ENCODE data around the gene SLC25A42. TPM values are rescaled to one million over a fixed set of nuclear protein-coding genes. Genes with fewer than 3 reads are reported as not detected.
A peak's percentile ranks its signal among the peaks of the same experiment; 100 is the strongest.
"Not testable (repeated sequence)": the region's sequence is repeated elsewhere in the genome, so short reads cannot be mapped to it uniquely, and the experiment has no call there.

SLC25A42 gene
- total RNA-seq, 4 donors from 2014 or later: 2.9 to 25.7 (median 5.9) TPM

- H3K36me3 ChIP-seq: no peaks in the 10 kb centered on the region
- H3K9me3 ChIP-seq: no peaks in the 10 kb centered on the region
- TF ChIP-seq POLR2A (IDR thresholded peaks at IDR 0.05): no peak
- TF ChIP-seq CTCF (IDR thresholded peaks at IDR 0.05): no peak
- no peak overlapping the region for H3K27ac ChIP-seq
- H3K27me3 ChIP-seq: no peaks in the 10 kb centered on the region
- intact Hi-C loops (cut with DNase I; ENCODE audit: low total_unique reads): no loop called here
- no peak for DNase-seq
- no peak overlapping the region for H3K4me3 ChIP-seq
- no peaks in the 10 kb centered on the region for H3K4me1 ChIP-seq
Observed at GRCh38 chr19:19098703-19099632, 35.2 kb downstream of the SLC25A42 start.

- no peak overlapping the region for H3K4me3 ChIP-seq
- DNase-seq: no peak
- no peak for TF ChIP-seq POLR2A (IDR thresholded peaks at IDR 0.05)
- TF ChIP-seq CTCF (IDR thresholded peaks at IDR 0.05): no peak
- H3K27me3 ChIP-seq: no peaks in the 10 kb centered on the region
- H3K27ac ChIP-seq: no peak overlapping the region
- no peaks in the 10 kb centered on the region for H3K4me1 ChIP-seq
- no peaks in the 10 kb centered on the region for H3K9me3 ChIP-seq
- intact Hi-C loops (cut with DNase I; ENCODE audit: low total_unique reads): no loop called here
- H3K36me3 ChIP-seq: no peaks in the 10 kb centered on the region
Observed at GRCh38 chr19:19101540-19101939, 37.7 kb downstream of the SLC25A42 start.

- DNase-seq; H3K27ac ChIP-seq; H3K4me1 ChIP-seq; H3K36me3 ChIP-seq; intact Hi-C loops (cut with DNase I; ENCODE audit: low total_unique reads); H3K4me3 ChIP-seq; H3K9me3 ChIP-seq; H3K27me3 ChIP-seq: not testable (repeated sequence)
Observed at GRCh38 chr19:19102566-19102965, 38.8 kb downstream of the SLC25A42 start.

- Histone ChIP-seq H3K27me3 (no peaks in the 10 kb centered on the region), H3K4me3 (no peak overlapping the region), H3K27ac (no peak overlapping the region), H3K4me1 (no peaks in the 10 kb centered on the region), H3K36me3 (no peaks in the 10 kb centered on the region), H3K9me3 (no peaks in the 10 kb centered on the region)
- no peak for TF ChIP-seq CTCF (IDR thresholded peaks at IDR 0.05)
- no peak for TF ChIP-seq POLR2A (IDR thresholded peaks at IDR 0.05)
- no peak for DNase-seq
- intact Hi-C loops (cut with DNase I; ENCODE audit: low total_unique reads): no loop called here
Observed at GRCh38 chr19:19103167-19103566, 39.4 kb downstream of the SLC25A42 start.

GRCh38 chr19:19105365-19106055 is 41.7 kb downstream of the SLC25A42 start:
- Histone ChIP-seq H3K4me3 (peak overlapping the region; percentile 42 to 43), H3K27ac (peak overlapping the region; percentile 70 to 73), H3K9me3 (no peaks in the 10 kb centered on the region), H3K36me3 (no peaks in the 10 kb centered on the region), H3K27me3 (no peaks in the 10 kb centered on the region), H3K4me1 (no peaks in the 10 kb centered on the region)
- TF ChIP-seq POLR2A (IDR thresholded peaks at IDR 0.05): peak in 1 of 2 donors; percentile 41
- no peak for TF ChIP-seq CTCF (IDR thresholded peaks at IDR 0.05)
- peak; percentile 84 for DNase-seq
- intact Hi-C loops (cut with DNase I; ENCODE audit: low total_unique reads): no loop called here

Data from uterus (tissue), 4 donors.